Breast epithelium (tissue), 4 donors: ENCODE data around the gene FOXE3. TPM values are rescaled to one million over a fixed set of nuclear protein-coding genes. Genes with fewer than 3 reads are reported as not detected.

ENCODE experiments used
- DNase-seq, 2 donors: peaks; one replicate each; pipeline ENCODE4 v3.0.0-alpha.2; 2019; ENCODE audit warnings: low spot score in 2 of 2
- H3K27ac ChIP-seq, 2 donors: fragments of 200-600 bp; sonication (generic) in 1 of 2; one replicate each; pipeline ENCODE4 v1.5.1; 2016 to 2019; ENCODE audit warnings: mild to moderate bottlenecking in 1 of 2
- H3K27me3 ChIP-seq, 2 donors: fragments of 200-600 bp; sonication (generic) in 1 of 2; one replicate each; pipeline versions ENCODE4 v1.5.1 to v1.6.0; 2017 to 2019; ENCODE audit warnings: control low read depth in 1 of 2, mild to moderate bottlenecking in 1 of 2
- H3K36me3 ChIP-seq: fragments of 200-600 bp; one replicate; pipeline ENCODE4 v1.5.1; 2019
- H3K4me1 ChIP-seq, 2 donors: fragments of 200-600 bp; sonication (generic); one replicate each; pipeline ENCODE4 v1.5.1; 2016 to 2019; ENCODE audit warnings: control low read depth in 1 of 2
- H3K4me3 ChIP-seq, 3 donors: fragments of 200-600 bp; sonication (generic); 1 replicate in 2 of 3; 2 replicates in 1 of 3; pipeline ENCODE4 v1.5.1; 2016 to 2019; ENCODE audit warnings: mild to moderate bottlenecking in 3 of 3, moderate library complexity in 2 of 3
- H3K9me3 ChIP-seq, 2 donors: fragments of 200-600 bp; sonication (generic) in 1 of 2; one replicate each; pipeline ENCODE4 v1.5.1; 2016 to 2019; ENCODE audit warnings: control low read depth in 1 of 2
- CTCF ChIP-seq, 3 donors: fragments of 450-650 bp; IDR thresholded peaks; one replicate each; pipeline ENCODE4 v1.5.1; 2016 to 2017; ENCODE audit warnings: antibody characterized with exemption in 3 of 3, mild to moderate bottlenecking in 3 of 3, moderate library complexity in 3 of 3
- POLR2A ChIP-seq: fragments of 450-650 bp; IDR thresholded peaks from one replicate; pipeline ENCODE4 v1.6.1; 2016; ENCODE audit warnings: antibody characterized with exemption, mild to moderate bottlenecking, moderate library complexity
- POLR2AphosphoS5 ChIP-seq, 3 donors: sonication (generic); formaldehyde crosslinking; IDR thresholded peaks; one replicate each; pipeline ENCODE4 v1.6.1; 2017; ENCODE audit warnings: antibody characterized with exemption in 3 of 3
- intact Hi-C: fragments of 100-400 bp; cut with DNase I; formaldehyde crosslinking; loops from one replicate; pipeline ENCODE4 v1.15.1; 2023; ENCODE audit warnings: low total_unique reads
- total RNA-seq, 3 donors: library from RNA; depleted of rRNA; stranded (reverse); fragments of >200 nt; gene quantifications; one replicate each; pipeline ENCODE4 v1.1.0, GENCODE V29; 2016

Gene FOXE3
- total RNA-seq, 3 donors from 2014 or later, result not detected

DNA sequence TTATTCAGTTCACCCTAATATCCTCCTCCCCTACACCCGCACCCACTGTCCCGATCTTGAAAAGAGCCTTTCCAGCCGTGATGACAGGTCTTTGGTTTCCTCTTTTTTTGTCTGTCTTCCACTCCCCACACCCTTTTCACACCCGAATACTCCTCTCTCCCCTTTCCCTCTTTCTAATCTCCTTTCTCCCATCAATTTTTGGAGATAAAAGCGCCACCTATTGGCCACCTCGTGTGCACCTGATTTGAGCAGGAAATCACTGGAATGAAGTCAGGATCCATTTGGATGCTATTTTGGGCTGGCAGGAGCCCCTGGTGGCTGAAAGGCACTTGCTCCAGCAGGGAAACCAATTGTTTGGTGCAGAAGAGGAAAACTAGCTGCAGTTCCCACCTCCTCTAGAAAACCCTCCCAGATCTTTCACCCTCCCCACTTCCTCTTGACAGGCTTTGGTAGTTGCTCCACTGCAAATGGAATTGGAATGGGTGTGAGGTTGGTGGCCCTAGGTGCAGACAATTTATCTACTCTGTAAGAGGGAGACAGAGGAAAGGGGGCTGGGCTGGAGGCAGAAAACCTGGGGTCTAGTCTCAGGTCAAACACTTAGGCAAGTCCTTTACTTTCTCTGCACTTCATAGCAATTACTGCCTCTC lies 8.4 kb downstream of the FOXE3 start:
- no peaks in the 10 kb centered on the region for H3K36me3 ChIP-seq
- H3K4me1 ChIP-seq, result no peaks in the 10 kb centered on the region
- no peaks in the 10 kb centered on the region for H3K9me3 ChIP-seq
- DNase-seq, result no peak
- no peaks in the 10 kb centered on the region for H3K27me3 ChIP-seq
- intact Hi-C loops, result no loop called here
- no peak overlapping the region for H3K27ac ChIP-seq
- H3K4me3 ChIP-seq, result no peak overlapping the region
- TF ChIP-seq CTCF (IDR thresholded peaks at IDR 0.05), result peak in 2 of 3 donors; percentile 55 to 59
- TF ChIP-seq POLR2A, result no peak
- no peak for TF ChIP-seq POLR2AphosphoS5 (IDR thresholded peaks at IDR 0.05)

- Histone ChIP-seq H3K4me3 (no peak overlapping the region), H3K36me3 (no peaks in the 10 kb centered on the region), H3K4me1 (peaks cover 6 to 16% of the 10 kb centered on the region in 2 donors), H3K27ac (no peak overlapping the region), H3K9me3 (no peaks in the 10 kb centered on the region), H3K27me3 (peaks cover 0 to 49% of the 10 kb centered on the region in 2 donors)
- no peak for DNase-seq
- TF ChIP-seq CTCF (IDR thresholded peaks at IDR 0.05) (no peak), POLR2AphosphoS5 (IDR thresholded peaks at IDR 0.05) (no peak), POLR2A (no peak)
- intact Hi-C loops, result no loop called here
These were observed 15.4 kb downstream of the FOXE3 start for GRCh38 chr1:47431534-47431933.

DNA sequence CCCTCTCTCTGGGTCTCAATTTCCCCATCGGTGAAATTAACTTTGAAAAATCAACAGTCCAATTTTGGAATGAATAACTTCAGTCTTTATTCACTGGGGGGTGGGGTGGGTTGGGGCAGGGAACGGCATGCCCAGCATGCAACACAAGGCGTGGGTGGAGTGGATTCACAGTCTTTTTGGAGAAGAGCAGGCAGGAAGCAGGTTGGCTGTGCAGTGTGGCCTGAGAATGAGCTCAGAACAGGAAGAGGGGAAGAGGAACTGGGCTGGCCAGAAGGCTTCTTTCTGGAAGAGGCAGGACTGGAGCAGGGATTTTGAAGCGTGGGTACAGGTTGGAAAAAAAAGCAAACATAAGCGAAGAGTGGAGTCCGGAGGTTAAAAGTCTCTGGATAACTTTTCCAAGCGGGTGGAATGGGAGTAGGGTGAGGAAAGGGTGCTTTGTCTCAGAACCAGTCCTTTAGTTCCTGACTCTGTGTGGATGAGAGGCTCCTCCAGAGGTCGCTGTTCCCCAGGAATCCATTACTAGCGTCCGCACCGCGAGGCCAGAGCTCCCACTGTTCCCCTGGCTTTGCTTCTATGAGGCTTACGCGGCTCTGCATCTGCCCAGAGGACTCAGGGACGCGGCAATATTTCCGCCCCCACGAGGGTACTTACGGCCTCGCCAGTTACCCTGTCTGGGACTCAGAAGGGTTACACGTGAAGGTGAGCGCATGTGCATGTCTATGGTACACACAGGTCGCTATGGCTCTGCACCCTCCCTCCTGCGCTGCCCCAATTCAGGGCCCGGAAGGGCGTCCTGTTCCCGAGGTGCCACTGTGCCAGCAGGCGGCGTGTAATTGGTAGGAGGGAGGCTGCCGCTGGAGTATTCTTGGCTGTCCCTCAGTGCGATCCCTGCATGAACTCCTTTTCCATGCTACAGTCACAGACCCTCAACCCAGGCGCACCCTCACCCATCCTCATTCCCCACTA lies 16.3 kb downstream of the FOXE3 start:
- peaks cover 0 to 53% of the 10 kb centered on the region in 2 donors for H3K27me3 ChIP-seq
- H3K36me3 ChIP-seq, result no peaks in the 10 kb centered on the region
- peak; percentile 66 to 80 for DNase-seq
- intact Hi-C loops, result no loop called here
- peak overlapping the region in 2 of 3 donors; percentile 7 to 51 for H3K4me3 ChIP-seq
- H3K27ac ChIP-seq, result no peak overlapping the region
- peaks cover 6 to 16% of the 10 kb centered on the region in 2 donors for H3K4me1 ChIP-seq
- H3K9me3 ChIP-seq, result no peaks in the 10 kb centered on the region
- TF ChIP-seq POLR2AphosphoS5 (IDR thresholded peaks at IDR 0.05) (no peak), CTCF (IDR thresholded peaks at IDR 0.05) (peak in 2 of 3 donors; percentile 69 to 74)

- H3K27ac ChIP-seq, result no peak overlapping the region
These were observed 16.9 kb downstream of the FOXE3 start for GRCh38 chr1:47433037-47433421.

More at GRCh38 chr1:47433037-47433421, 16.9 kb downstream of the FOXE3 start:
- TF ChIP-seq POLR2AphosphoS5 (IDR thresholded peaks at IDR 0.05) (no peak), POLR2A (no peak), CTCF (IDR thresholded peaks at IDR 0.05) (no peak)
- Histone ChIP-seq H3K4me3 (peak overlapping the region in 2 of 3 donors; percentile 7 to 51), H3K36me3 (no peaks in the 10 kb centered on the region), H3K9me3 (no peaks in the 10 kb centered on the region), H3K4me1 (peaks cover 6 to 16% of the 10 kb centered on the region in 2 donors), H3K27me3 (peaks cover 0 to 53% of the 10 kb centered on the region in 2 donors)
- DNase-seq, result no peak
- intact Hi-C loops, result no loop called here
